Neural progenitor cell (in vitro differentiated cells): ENCODE results near the gene RNH1.

Source experiments
- CTCF ChIP-seq: fragments of 200-600 bp; sonication (generic); IDR thresholded peaks from 2 replicates; pipeline ENCODE4 v1.5.1; 2017; ENCODE audit warnings: antibody characterized with exemption, mild to moderate bottlenecking
- EZH2 ChIP-seq: fragments of 200-600 bp; sonication (generic); IDR thresholded peaks from 2 replicates; pipeline ENCODE4 v1.6.1; 2017; ENCODE audit warnings: antibody characterized with exemption, mild to moderate bottlenecking, moderate library complexity
- EZH2phosphoT487 ChIP-seq: fragments of 200-600 bp; sonication (generic); IDR thresholded peaks from 2 replicates; pipeline ENCODE4 v1.6.1; 2017; ENCODE audit warnings: antibody characterized with exemption

GRCh38 chr11:512761-513595 lies 5.9 kb upstream of the RNH1 start:
- no peak for TF ChIP-seq CTCF
- no peak for TF ChIP-seq EZH2
- no peak for TF ChIP-seq EZH2phosphoT487
